ENCODE data around the gene CLDN7. TPM values are rescaled to one million over a fixed set of nuclear protein-coding genes. Genes with fewer than 3 reads are reported as not detected.

The CLDN7 gene
- total RNA-seq, 4 donors from 2014 or later, result 3.7 to 26.9 (median 13.2) TPM

GRCh38 chr17:7266784-7267183 is 4.5 kb upstream of the CLDN7 start:
- no peak for TF ChIP-seq CTCF (IDR thresholded peaks at IDR 0.05; ENCODE audit: low read depth)

DNA sequence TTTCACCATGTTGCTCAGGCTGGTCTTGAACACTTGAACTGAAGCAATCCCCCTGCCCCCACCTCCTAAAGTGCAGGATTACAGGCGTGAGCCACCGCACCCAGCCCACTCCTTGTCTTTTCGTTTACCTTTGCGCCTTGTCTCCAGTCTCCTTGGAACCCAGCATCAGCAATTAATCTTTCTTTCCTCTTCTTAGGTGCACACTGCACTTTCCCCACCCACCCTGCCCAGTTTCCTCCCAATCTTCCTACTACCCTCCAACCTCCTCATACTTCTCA is 1.5 kb upstream of the CLDN7 start:
- TF ChIP-seq CTCF (IDR thresholded peaks at IDR 0.05; ENCODE audit: low read depth), result no peak

DNA sequence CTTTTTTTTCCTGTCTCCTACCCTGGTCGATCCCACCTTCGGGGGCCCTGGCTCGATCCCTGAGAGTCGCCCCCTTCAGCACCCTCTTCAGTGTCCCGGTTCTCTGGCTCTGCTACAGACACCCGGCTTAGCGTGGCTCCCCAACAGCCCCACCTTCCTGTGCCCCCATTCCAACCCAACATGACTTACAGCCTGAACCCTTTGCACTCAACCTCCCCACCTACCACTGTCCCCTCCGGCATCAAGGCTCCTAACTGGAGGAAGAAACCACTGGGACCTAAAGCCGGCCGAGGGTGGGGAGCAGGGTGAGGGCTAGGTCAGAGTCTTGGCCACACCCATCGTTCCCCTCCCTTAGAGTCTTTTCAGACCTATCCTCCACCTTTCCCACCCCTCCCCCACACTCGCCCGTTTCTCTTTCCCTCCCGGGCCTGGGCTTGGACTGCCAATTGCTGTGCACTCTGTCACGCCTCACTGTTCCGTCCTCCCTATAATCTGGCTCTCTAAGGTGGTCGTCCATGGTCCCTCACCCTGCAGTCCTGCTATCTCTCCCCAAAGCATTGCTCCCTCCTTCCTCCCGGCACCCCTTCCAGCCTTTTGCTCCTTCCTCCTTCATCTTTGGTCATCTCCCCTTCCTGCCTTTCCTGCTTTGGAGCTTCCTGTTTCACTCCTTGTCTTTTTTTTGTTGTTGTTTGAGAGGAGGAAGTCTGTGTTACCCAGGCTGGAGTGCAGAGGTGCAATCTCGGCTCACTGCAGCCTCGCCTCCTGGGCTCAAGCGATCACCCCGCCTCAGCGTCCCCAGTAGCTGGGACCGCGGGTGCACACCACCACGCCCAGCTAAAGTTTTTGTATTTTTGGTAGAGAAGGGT is 890 bp upstream of the CLDN7 start:
- TF ChIP-seq CTCF (IDR thresholded peaks at IDR 0.05; ENCODE audit: low read depth), result no peak

DNA sequence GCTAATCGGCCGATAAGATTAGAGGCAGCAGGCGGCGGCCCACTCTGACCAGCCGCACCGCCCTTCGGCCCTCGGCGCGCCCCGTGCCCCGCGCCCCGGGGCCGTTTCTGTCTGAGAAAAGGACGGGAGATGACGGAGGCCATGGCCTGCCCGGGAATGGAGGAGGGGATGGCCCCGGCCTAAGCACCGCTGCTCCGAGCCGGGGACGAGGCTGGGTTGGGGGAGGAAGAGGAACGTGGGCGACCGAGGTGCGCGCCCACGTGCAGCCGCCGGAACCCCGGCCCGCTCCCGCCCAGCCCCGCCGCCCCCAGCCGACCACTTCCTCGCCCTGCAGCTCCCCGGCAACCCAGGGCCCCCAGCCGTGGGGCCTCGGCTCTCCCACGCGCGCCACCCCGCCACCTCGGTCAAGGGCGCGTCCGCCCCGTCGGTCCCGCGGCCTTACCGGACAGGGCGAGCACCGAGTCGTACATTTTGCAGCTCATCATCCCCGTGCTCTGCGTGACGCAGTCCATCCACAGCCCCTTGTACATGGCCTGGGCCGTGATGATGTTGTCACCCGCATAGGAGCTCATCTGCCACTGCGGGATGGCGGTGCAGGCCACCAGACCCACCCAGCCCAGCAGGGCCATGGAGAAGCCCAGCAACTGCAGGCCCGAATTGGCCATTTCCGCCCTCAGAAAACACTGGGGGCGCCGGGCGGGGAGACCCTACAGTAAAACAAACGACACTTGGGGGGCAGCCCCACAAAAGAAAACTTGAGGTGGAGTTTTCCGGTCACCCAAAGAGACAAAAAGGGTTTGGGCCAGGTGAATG is 693 bp downstream of the CLDN7 start:
- no peak for TF ChIP-seq CTCF (IDR thresholded peaks at IDR 0.05; ENCODE audit: low read depth)

DNA sequence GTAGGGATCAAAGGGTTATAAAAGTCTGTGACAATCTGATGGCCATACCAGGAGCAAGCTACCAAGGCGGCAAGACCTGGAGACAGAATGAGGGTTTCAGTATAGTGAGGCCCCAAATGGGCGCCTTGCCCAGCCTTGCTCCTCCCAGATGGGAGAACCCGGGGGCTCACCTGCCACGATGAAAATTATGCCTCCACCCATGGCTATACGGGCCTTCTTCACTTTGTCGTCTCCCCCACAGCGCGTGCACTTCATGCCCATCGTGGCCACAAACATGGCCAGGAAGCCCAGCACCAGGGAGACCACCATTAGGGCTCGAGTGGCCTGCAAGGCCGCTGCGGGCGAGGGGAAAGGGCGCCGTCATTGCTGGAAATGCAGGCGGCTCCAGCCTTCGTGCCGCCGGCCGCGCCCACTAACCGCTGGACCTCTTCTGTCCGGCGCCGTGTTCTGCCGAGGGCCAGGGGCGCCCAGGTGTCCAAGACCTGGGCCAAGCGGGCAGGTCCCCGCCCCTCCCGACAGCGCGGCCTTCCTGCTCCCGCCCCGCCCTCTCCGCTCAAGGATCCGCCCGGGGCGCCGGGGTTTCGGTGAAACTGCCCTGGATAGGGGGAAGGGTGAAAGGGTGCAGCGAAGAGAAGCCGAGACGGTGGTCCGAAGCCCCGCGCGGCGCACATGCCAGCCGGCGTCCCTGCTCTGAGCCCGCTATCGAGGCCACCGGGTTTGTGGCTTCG is 1.5 kb downstream of the CLDN7 start:
- no peak for TF ChIP-seq CTCF (IDR thresholded peaks at IDR 0.05; ENCODE audit: low read depth)

GRCh38 chr17:7260151-7260550 is 2.1 kb downstream of the CLDN7 start:
- TF ChIP-seq CTCF (IDR thresholded peaks at IDR 0.05; ENCODE audit: low read depth), result no peak

GRCh38 chr17:7259555-7259889 is 2.8 kb downstream of the CLDN7 start:
- no peak for TF ChIP-seq CTCF (IDR thresholded peaks at IDR 0.05; ENCODE audit: low read depth)

Data from subcutaneous adipose tissue (tissue), 4 donors.